IMR-90 (cell line): ENCODE measurements around the gene TBCD. TPM values are rescaled to one million over a fixed set of nuclear protein-coding genes. Genes with fewer than 3 reads are reported as not detected.

Experiments
- ATAC-seq: fragments of 200-7000 bp; cut with Tn5 transposase; 2 replicates; pipeline ENCODE4 v1.9.1; 2020; ENCODE audit warnings: low read depth, mild to moderate bottlenecking, moderate library complexity
- BruUV-seq: library from RNA; stranded (reverse); fragments of 400-500 nt; replicated peaks from 2 replicates; lab custom pipeline; 2021; lab: Mats Ljungman, UMichigan
- CTCF ChIA-PET: fragments of 300-600 bp; formaldehyde crosslinking; extraction: SDS; loops from one replicate; lab custom pipeline; 2021; ENCODE audit warnings: antibody characterized with exemption; lab: Yijun Ruan, JAX
- POLR2A ChIA-PET: fragments of 300-600 bp; sonication (Branson Sonifier 250); formaldehyde crosslinking; loops from one replicate; lab custom pipeline; 2022; ENCODE audit warnings: antibody characterized with exemption; ENCODE audit not compliant: unreplicated experiment; lab: Charles Lee
- DNase-seq: peaks from one replicate; pipeline ENCODE4 v3.0.0; 2013
- H2AFZ ChIP-seq: replicated peaks from 2 replicates; pipeline ENCODE3; 2013; ENCODE audit warnings: low read length, mild to moderate bottlenecking; ENCODE audit not compliant: poor library complexity
- H2AK5ac ChIP-seq: 2 replicates; pipeline ENCODE4 v1.6.1; 2013; ENCODE audit warnings: low read depth, low read length, inconsistent platforms
- H2AK9ac ChIP-seq: replicated peaks from 2 replicates; pipeline ENCODE3; 2013; ENCODE audit warnings: mild to moderate bottlenecking, low read depth, low read length, moderate library complexity; ENCODE audit not compliant: poor library complexity
- H2BK120ac ChIP-seq: 2 replicates; pipeline ENCODE4 v1.6.1; 2013; ENCODE audit warnings: low read depth, low read length, inconsistent platforms
- H2BK15ac ChIP-seq: 3 replicates; pipeline ENCODE4 v1.6.1; 2013; ENCODE audit warnings: low read depth, low read length, inconsistent platforms
- H2BK20ac ChIP-seq: 2 replicates; pipeline ENCODE4 v1.6.1; 2013; ENCODE audit warnings: low read depth, mild to moderate bottlenecking, inconsistent platforms, low read length, moderate library complexity
- H2BK5ac ChIP-seq: 2 replicates; pipeline ENCODE4 v1.6.1; 2013; ENCODE audit warnings: mild to moderate bottlenecking, low read depth, low read length, inconsistent platforms; ENCODE audit not compliant: poor library complexity, severe bottlenecking
- H3K14ac ChIP-seq: replicated peaks from 2 replicates; pipeline ENCODE4 v1.6.1; 2013; ENCODE audit warnings: low read depth, low read length, inconsistent platforms
- H3K18ac ChIP-seq: 2 replicates; pipeline ENCODE4 v1.6.1; 2013; ENCODE audit warnings: low read depth, low read length, control low read depth
- H3K23ac ChIP-seq: 2 replicates; pipeline ENCODE4 v1.6.1; 2013; ENCODE audit warnings: low read depth, low read length, inconsistent platforms
- H3K27ac ChIP-seq: 2 replicates; pipeline ENCODE4 v1.5.1; 2013; ENCODE audit warnings: mild to moderate bottlenecking, control low read depth, low read length; ENCODE audit not compliant: insufficient read depth
- H3K27me3 ChIP-seq: 2 replicates; pipeline ENCODE4 v1.6.1; 2013; ENCODE audit warnings: low read length; ENCODE audit not compliant: control insufficient read depth, insufficient read depth
- H3K36me3 ChIP-seq: 2 replicates; pipeline ENCODE4 v1.6.1; 2013; ENCODE audit warnings: low read length, mixed read lengths; ENCODE audit not compliant: control insufficient read depth, insufficient read depth
- H3K4ac ChIP-seq: 2 replicates; pipeline ENCODE4 v1.6.1; 2013; ENCODE audit warnings: low read depth, low read length, inconsistent platforms
- H3K4me1 ChIP-seq: 2 replicates; pipeline ENCODE4 v1.6.1; 2013; ENCODE audit warnings: low read length, mixed read lengths; ENCODE audit not compliant: control insufficient read depth, insufficient read depth
- H3K4me2 ChIP-seq: 2 replicates; pipeline ENCODE4 v1.6.1; 2013; ENCODE audit warnings: low read depth, mild to moderate bottlenecking, control low read depth, low read length, moderate library complexity
- H3K4me3 ChIP-seq: 2 replicates; pipeline ENCODE4 v1.5.1; 2013; ENCODE audit warnings: low read depth, mild to moderate bottlenecking, control low read depth, low read length, moderate library complexity; ENCODE audit not compliant: insufficient read depth
- H3K56ac ChIP-seq: 2 replicates; pipeline ENCODE4 v1.6.1; 2013; ENCODE audit warnings: low read length, inconsistent platforms; ENCODE audit not compliant: insufficient read depth; ENCODE audit errors: extremely low read depth
- H3K79me1 ChIP-seq, 2 experiments: 2 replicates each; pipeline ENCODE4 v1.6.1; 2013; ENCODE audit warnings: low read length in 2 of 2, inconsistent platforms in 1 of 2, low read depth in 1 of 2
- H3K9ac ChIP-seq: 2 replicates; pipeline ENCODE4 v1.6.1; 2013; ENCODE audit warnings: low read depth, low read length, control low read depth
- H3K9me1 ChIP-seq: 2 replicates; pipeline ENCODE4 v1.6.1; 2013; ENCODE audit warnings: low read length, inconsistent platforms; ENCODE audit not compliant: insufficient read depth
- H3K9me3 ChIP-seq: 2 replicates; pipeline ENCODE4 v1.6.1; 2013; ENCODE audit warnings: low read length; ENCODE audit not compliant: control insufficient read depth, insufficient read depth
- H4K20me1 ChIP-seq: 2 replicates; pipeline ENCODE4 v1.6.1; 2013; ENCODE audit warnings: low read length, inconsistent platforms; ENCODE audit not compliant: insufficient read depth
- H4K5ac ChIP-seq: 2 replicates; pipeline ENCODE4 v1.6.1; 2013; ENCODE audit warnings: mild to moderate bottlenecking, low read depth, low read length, control low read depth
- H4K8ac ChIP-seq, 2 experiments: 2 replicates each; pipeline ENCODE4 v1.6.1; 2013; ENCODE audit warnings: low read depth in 2 of 2, low read length in 2 of 2, control low read depth in 1 of 2, inconsistent platforms in 1 of 2
- H4K91ac ChIP-seq: 2 replicates; pipeline ENCODE4 v1.6.1; 2013; ENCODE audit warnings: low read depth, low read length, inconsistent platforms; ENCODE audit not compliant: insufficient read depth
- BHLHE40 ChIP-seq: fragments of 150-350 bp; IDR thresholded peaks from 2 replicates; pipeline ENCODE4 v1.6.1; 2016; ENCODE audit warnings: mild to moderate bottlenecking, low read depth, low read length
- CEBPB ChIP-seq: IDR thresholded peaks from 2 replicates; pipeline ENCODE4 v1.6.1; 2012; ENCODE audit warnings: low read depth, low read length, improper control_type of control experiment
- CHD1 ChIP-seq: IDR thresholded peaks from 2 replicates; pipeline ENCODE4 v1.6.1; 2012; ENCODE audit warnings: low read depth, low read length, improper control_type of control experiment
- CTCF ChIP-seq: conservative IDR thresholded peaks from 2 replicates; pipeline ENCODE4 v1.5.1; 2012; ENCODE audit warnings: mild to moderate bottlenecking, low read depth, low read length, improper control_type of control experiment
- ELK1 ChIP-seq: fragments of 150-350 bp; IDR thresholded peaks from 2 replicates; pipeline ENCODE4 v1.6.1; 2016; ENCODE audit warnings: low read depth, mild to moderate bottlenecking, low read length, moderate library complexity, borderline replicate concordance
- FOS ChIP-seq: fragments of 150-350 bp; IDR thresholded peaks from 2 replicates; pipeline ENCODE4 v1.6.1; 2016; ENCODE audit warnings: low read depth, low read length
- MAFK ChIP-seq: IDR thresholded peaks from 2 replicates; pipeline ENCODE4 v1.6.1; 2012; ENCODE audit warnings: low read depth, low read length, improper control_type of control experiment
- MAZ ChIP-seq: IDR thresholded peaks from 2 replicates; pipeline ENCODE4 v1.6.1; 2012; ENCODE audit warnings: low read depth, mild to moderate bottlenecking, low read length, improper control_type of control experiment, moderate library complexity, borderline replicate concordance
- MXI1 ChIP-seq: IDR thresholded peaks from 2 replicates; pipeline ENCODE4 v1.6.1; 2012; ENCODE audit warnings: low read depth, mild to moderate bottlenecking, low read length, moderate library complexity, borderline replicate concordance
- NFE2L2 ChIP-seq: fragments of 150-350 bp; IDR thresholded peaks from 2 replicates; pipeline ENCODE4 v1.6.1; 2016; ENCODE audit warnings: low read depth, mild to moderate bottlenecking, low read length
- POLR2A ChIP-seq: IDR thresholded peaks from 2 replicates; pipeline ENCODE4 v1.6.1; 2012; ENCODE audit warnings: mild to moderate bottlenecking, low read depth, low read length
- RAD21 ChIP-seq: IDR thresholded peaks from 2 replicates; pipeline ENCODE4 v1.6.1; 2012; ENCODE audit warnings: low read length, improper control_type of control experiment
- RCOR1 ChIP-seq: IDR thresholded peaks from 2 replicates; pipeline ENCODE4 v1.6.1; 2012; ENCODE audit warnings: mild to moderate bottlenecking, low read length, improper control_type of control experiment; ENCODE audit not compliant: insufficient replicate concordance
- RFX5 ChIP-seq: IDR thresholded peaks from 2 replicates; pipeline ENCODE4 v1.8.0; 2012; ENCODE audit warnings: low read depth, mild to moderate bottlenecking, low read length, moderate library complexity
- SMC3 ChIP-seq: fragments of 150-350 bp; IDR thresholded peaks from 2 replicates; pipeline ENCODE4 v1.6.1; 2016; ENCODE audit warnings: low read depth, mild to moderate bottlenecking, antibody characterized with exemption, low read length, moderate library complexity
- USF2 ChIP-seq: fragments of 150-350 bp; IDR thresholded peaks from 2 replicates; pipeline ENCODE4 v1.6.1; 2017; ENCODE audit warnings: mild to moderate bottlenecking, antibody characterized with exemption, low read length, low read depth
- WGBS, 2 experiments: methylation state at CpG; one replicate each; pipeline versions ENCODE4 v1.1.5 to v1.1.7; 2013; ENCODE audit warnings: missing lambda C conversion rate in 2 of 2; ENCODE audit not compliant: insufficient read length in 1 of 2; ENCODE audit errors: extremely low coverage in 2 of 2; 5-methylcytosine and 5-hydroxymethylcytosine counted together
- dilution Hi-C: fragments of 300-500 bp; cut with HindIII; formaldehyde crosslinking; loops from one replicate; pipeline ENCODE4 v1.14.3; 2018; ENCODE audit warnings: low sequenced_read_pairs; ENCODE audit not compliant: unreplicated experiment
- in situ Hi-C: fragments of 300-500 bp; cut with MboI; formaldehyde crosslinking; loops from 3 replicates; pipeline ENCODE4 v1.14.3; 2019; ENCODE audit warnings: low sequenced_read_pairs, inconsistent platforms, mixed read lengths
- intact Hi-C: fragments of 100-400 bp; cut with micrococcal nuclease; formaldehyde crosslinking; loops from 2 replicates; pipeline ENCODE4 v1.10.0; 2022
- polyA plus RNA-seq, 3 experiments: library from polyadenylated mRNA; depleted of rRNA; stranded (reverse); fragments of >200 nt; gene quantifications; 2 replicates each; pipeline ENCODE4 v1.2.3, GENCODE V29; 2012; ENCODE audit warnings: low replicate concordance in 1 of 3
- total RNA-seq: library from RNA; depleted of rRNA; stranded (reverse); fragments of >200 nt; gene quantifications from 2 replicates; pipeline ENCODE4 v1.2.3, GENCODE V29; 2012

The TBCD gene
- total and polyA plus RNA-seq, 2 of the 4 experiments (the other 2 are of a cell fraction): 21.9 to 54.5 TPM

GRCh38 chr17:82881324-82881823 lies 129.5 kb downstream of the TBCD start:
- no peak overlapping the region for H2AK5ac ChIP-seq

More at GRCh38 chr17:82881324-82881823, 129.5 kb downstream of the TBCD start:
- H3K56ac ChIP-seq: no peak overlapping the region
- no peak overlapping the region for H4K8ac ChIP-seq
- TF ChIP-seq MXI1 (no peak), POLR2A (no peak), CHD1 (no peak), RAD21 (no peak), MAZ (no peak), RCOR1 (no peak), MAFK (no peak), NFE2L2 (no peak), CEBPB (no peak), FOS (no peak), USF2 (no peak), ELK1 (no peak), BHLHE40 (no peak), RFX5 (no peak), SMC3 (no peak), CTCF (no peak)
- H3K79me1 ChIP-seq: peaks cover 6 to 44% of the 10 kb centered on the region in 2 experiments; a peak in 2 of 4 replicates
- H3K4me3 ChIP-seq: no peak overlapping the region
- no peak overlapping the region for H4K5ac ChIP-seq
- in situ Hi-C loops (no loop called here), dilution Hi-C loops (no loop called here), intact Hi-C loops (no loop called here)
- H3K18ac ChIP-seq: no peak overlapping the region
- no peak overlapping the region for H3K4me2 ChIP-seq
- H3K9me3 ChIP-seq: no peaks in the 10 kb centered on the region
- H3K9ac ChIP-seq: no peak overlapping the region
- no peak overlapping the region for H2AK9ac ChIP-seq
- H3K36me3 ChIP-seq: no peaks in the 10 kb centered on the region; the same call in 1 of the 2 replicates
- H2BK20ac ChIP-seq: no peak overlapping the region
- DNase-seq: no peak
- H3K4me1 ChIP-seq: peaks cover 10% of the 10 kb centered on the region
- H3K14ac ChIP-seq: no peak overlapping the region
- no TSS peak for BruUV-seq
- no peaks in the 10 kb centered on the region for H3K27me3 ChIP-seq
- 75% methylated on average over 11 of the region's 21 CpGs; no CpG with 5 or more reads in 1 of the 2 experiments for WGBS, 2 experiments
- H3K4ac ChIP-seq: no peak overlapping the region
- peaks cover 7% of the 10 kb centered on the region for H3K9me1 ChIP-seq
- no peak overlapping the region for H4K91ac ChIP-seq
- no peaks in the 10 kb centered on the region; the same call in 1 of the 2 replicates for H4K20me1 ChIP-seq
- H2BK5ac ChIP-seq: no peak overlapping the region
- ChIA-PET CTCF (no interaction called here), POLR2A (interaction anchor here (0.5 kb wide), 1 partner anchor 129 kb away, joined by 20 read pairs; no protein-coding TSS in a partner anchor)
- ATAC-seq: no peak
- no peak overlapping the region for H2BK15ac ChIP-seq
- no peak overlapping the region for H3K23ac ChIP-seq
- no peak overlapping the region for H3K27ac ChIP-seq
- H2BK120ac ChIP-seq: no peak overlapping the region
- H2AFZ ChIP-seq: no peak overlapping the region
